ENCODE results near the gene USP17L24. TPM values are rescaled to one million over a fixed set of nuclear protein-coding genes. Genes with fewer than 3 reads are reported as not detected.
"Not testable (repeated sequence)": the region's sequence is repeated elsewhere in the genome, so short reads cannot be mapped to it uniquely, and the experiment has no call there.

The USP17L24 gene, protein sequence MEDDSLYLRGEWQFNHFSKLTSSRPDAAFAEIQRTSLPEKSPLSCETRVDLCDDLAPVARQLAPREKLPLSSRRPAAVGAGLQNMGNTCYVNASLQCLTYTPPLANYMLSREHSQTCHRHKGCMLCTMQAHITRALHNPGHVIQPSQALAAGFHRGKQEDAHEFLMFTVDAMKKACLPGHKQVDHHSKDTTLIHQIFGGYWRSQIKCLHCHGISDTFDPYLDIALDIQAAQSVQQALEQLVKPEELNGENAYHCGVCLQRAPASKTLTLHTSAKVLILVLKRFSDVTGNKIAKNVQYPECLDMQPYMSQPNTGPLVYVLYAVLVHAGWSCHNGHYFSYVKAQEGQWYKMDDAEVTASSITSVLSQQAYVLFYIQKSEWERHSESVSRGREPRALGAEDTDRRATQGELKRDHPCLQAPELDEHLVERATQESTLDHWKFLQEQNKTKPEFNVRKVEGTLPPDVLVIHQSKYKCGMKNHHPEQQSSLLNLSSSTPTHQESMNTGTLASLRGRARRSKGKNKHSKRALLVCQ
- total RNA-seq: not detected
- long read RNA-seq: 0 reads

DNA sequence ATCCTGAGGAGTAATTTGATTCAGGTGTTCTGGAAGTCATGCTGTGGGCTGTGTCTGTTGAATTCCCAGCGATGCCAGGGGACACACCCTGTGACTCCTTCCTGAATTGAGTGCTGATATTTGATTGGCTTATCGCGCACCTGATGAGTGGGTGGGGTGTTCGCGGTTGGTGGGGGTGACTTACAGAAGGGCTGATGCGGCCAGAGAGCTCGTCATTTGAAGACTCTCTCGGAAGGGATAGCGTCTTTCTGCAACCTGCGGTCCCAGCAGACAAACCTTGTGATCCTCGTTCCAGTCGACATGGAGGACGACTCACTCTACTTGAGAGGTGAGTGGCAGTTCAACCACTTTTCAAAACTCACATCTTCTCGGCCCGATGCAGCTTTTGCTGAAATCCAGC is at the start of gene USP17L24:
TSS of gene USP17L24 (plus strand) at position 301 of the 400 bp plus-strand sequence. CDS start at position 301, 0 bp downstream.
- intact Hi-C loops (cut with DNase I, micrococcal nuclease); DNase-seq; ATAC-seq: not testable (repeated sequence)

DNA sequence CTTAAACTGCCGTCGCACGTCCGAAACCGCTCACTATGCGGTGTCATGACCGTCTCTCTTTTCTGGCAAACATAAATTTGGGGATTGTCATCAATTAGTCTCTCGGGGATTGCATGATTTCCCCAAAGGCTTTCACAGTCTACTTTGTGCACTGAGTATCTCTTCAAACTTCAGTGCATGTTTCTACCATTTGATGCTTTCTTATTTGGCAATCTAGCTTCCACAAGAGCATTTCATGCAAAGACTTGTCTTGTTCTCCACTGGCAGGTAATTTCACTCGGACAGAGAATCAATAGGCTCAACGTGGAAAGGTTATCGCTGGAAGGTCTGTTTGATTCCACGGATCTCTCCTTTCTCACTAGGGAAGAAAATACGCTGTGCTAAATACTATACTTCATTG is 774 bp upstream of the USP17L24 start:
- ATAC-seq; intact Hi-C loops (cut with DNase I, micrococcal nuclease); DNase-seq: not testable (repeated sequence)

DNA sequence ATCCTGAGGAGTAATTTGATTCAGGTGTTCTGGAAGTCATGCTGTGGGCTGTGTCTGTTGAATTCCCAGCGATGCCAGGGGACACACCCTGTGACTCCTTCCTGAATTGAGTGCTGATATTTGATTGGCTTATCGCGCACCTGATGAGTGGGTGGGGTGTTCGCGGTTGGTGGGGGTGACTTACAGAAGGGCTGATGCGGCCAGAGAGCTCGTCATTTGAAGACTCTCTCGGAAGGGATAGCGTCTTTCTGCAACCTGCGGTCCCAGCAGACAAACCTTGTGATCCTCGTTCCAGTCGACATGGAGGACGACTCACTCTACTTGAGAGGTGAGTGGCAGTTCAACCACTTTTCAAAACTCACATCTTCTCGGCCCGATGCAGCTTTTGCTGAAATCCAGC is 4.6 kb downstream of the USP17L24 start, which contains the start of gene USP17L25:
TSS of gene USP17L25 (plus strand) at position 301 of the 400 bp plus-strand sequence. CDS start at position 301, 0 bp downstream.
- DNase-seq; intact Hi-C loops (cut with DNase I, micrococcal nuclease); ATAC-seq: not testable (repeated sequence)

DNA sequence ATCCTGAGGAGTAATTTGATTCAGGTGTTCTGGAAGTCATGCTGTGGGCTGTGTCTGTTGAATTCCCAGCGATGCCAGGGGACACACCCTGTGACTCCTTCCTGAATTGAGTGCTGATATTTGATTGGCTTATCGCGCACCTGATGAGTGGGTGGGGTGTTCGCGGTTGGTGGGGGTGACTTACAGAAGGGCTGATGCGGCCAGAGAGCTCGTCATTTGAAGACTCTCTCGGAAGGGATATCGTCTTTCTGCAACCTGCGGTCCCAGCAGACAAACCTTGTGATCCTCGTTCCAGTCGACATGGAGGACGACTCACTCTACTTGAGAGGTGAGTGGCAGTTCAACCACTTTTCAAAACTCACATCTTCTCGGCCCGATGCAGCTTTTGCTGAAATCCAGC is 9.4 kb downstream of the USP17L24 start, which contains the start of gene USP17L26:
TSS of gene USP17L26 (plus strand) at position 301 of the 400 bp plus-strand sequence. CDS start at position 301, 0 bp downstream.
- DNase-seq; intact Hi-C loops (cut with DNase I, micrococcal nuclease); ATAC-seq: not testable (repeated sequence)

DNA sequence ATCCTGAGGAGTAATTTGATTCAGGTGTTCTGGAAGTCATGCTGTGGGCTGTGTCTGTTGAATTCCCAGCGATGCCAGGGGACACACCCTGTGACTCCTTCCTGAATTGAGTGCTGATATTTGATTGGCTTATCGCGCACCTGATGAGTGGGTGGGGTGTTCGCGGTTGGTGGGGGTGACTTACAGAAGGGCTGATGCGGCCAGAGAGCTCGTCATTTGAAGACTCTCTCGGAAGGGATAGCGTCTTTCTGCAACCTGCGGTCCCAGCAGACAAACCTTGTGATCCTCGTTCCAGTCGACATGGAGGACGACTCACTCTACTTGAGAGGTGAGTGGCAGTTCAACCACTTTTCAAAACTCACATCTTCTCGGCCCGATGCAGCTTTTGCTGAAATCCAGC is 14.1 kb downstream of the USP17L24 start, which contains the start of gene USP17L5:
TSS of gene USP17L5 (plus strand) at position 301 of the 400 bp plus-strand sequence. CDS start at position 301, 0 bp downstream.
- ATAC-seq; intact Hi-C loops (cut with DNase I, micrococcal nuclease); DNase-seq: not testable (repeated sequence)

DNA sequence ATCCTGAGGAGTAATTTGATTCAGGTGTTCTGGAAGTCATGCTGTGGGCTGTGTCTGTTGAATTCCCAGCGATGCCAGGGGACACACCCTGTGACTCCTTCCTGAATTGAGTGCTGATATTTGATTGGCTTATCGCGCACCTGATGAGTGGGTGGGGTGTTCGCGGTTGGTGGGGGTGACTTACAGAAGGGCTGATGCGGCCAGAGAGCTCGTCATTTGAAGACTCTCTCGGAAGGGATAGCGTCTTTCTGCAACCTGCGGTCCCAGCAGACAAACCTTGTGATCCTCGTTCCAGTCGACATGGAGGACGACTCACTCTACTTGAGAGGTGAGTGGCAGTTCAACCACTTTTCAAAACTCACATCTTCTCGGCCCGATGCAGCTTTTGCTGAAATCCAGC is 18.9 kb downstream of the USP17L24 start, which contains the start of gene USP17L27:
TSS of gene USP17L27 (plus strand) at position 301 of the 400 bp plus-strand sequence. CDS start at position 301, 0 bp downstream.
- ATAC-seq; DNase-seq; intact Hi-C loops (cut with DNase I, micrococcal nuclease): not testable (repeated sequence)

DNA sequence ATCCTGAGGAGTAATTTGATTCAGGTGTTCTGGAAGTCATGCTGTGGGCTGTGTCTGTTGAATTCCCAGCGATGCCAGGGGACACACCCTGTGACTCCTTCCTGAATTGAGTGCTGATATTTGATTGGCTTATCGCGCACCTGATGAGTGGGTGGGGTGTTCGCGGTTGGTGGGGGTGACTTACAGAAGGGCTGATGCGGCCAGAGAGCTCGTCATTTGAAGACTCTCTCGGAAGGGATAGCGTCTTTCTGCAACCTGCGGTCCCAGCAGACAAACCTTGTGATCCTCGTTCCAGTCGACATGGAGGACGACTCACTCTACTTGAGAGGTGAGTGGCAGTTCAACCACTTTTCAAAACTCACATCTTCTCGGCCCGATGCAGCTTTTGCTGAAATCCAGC is 23.6 kb downstream of the USP17L24 start, which contains the start of gene USP17L28:
TSS of gene USP17L28 (plus strand) at position 301 of the 400 bp plus-strand sequence. CDS start at position 301, 0 bp downstream.
- DNase-seq; intact Hi-C loops (cut with DNase I, micrococcal nuclease); ATAC-seq: not testable (repeated sequence)

DNA sequence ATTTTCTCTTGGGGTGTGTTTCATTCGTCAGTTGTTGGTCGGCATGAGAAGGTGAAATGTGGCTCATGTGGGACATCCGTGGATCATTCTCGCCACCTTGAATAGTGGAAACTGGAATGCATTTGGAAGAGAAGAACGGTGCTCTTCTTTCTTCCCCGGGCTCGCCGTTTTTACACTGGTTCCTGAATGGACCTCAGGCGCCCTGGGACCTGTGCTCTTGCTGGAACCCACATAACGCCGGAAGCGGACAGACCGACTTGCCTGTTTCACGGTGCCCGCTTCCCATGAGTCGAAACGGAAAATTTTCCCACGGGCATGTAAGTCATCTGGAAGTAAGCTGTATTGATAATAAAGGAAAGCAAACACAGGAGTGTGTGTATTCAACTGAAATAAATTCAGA is 25.9 kb downstream of the USP17L24 start:
- DNase-seq; intact Hi-C loops (cut with DNase I, micrococcal nuclease); ATAC-seq: not testable (repeated sequence)

DNA sequence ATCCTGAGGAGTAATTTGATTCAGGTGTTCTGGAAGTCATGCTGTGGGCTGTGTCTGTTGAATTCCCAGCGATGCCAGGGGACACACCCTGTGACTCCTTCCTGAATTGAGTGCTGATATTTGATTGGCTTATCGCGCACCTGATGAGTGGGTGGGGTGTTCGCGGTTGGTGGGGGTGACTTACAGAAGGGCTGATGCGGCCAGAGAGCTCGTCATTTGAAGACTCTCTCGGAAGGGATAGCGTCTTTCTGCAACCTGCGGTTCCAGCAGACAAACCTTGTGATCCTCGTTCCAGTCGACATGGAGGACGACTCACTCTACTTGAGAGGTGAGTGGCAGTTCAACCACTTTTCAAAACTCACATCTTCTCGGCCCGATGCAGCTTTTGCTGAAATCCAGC is 28.4 kb downstream of the USP17L24 start, which contains the start of gene USP17L29:
TSS of gene USP17L29 (plus strand) at position 301 of the 400 bp plus-strand sequence. CDS start at position 301, 0 bp downstream.
- DNase-seq; intact Hi-C loops (cut with DNase I, micrococcal nuclease); ATAC-seq: not testable (repeated sequence)

DNA sequence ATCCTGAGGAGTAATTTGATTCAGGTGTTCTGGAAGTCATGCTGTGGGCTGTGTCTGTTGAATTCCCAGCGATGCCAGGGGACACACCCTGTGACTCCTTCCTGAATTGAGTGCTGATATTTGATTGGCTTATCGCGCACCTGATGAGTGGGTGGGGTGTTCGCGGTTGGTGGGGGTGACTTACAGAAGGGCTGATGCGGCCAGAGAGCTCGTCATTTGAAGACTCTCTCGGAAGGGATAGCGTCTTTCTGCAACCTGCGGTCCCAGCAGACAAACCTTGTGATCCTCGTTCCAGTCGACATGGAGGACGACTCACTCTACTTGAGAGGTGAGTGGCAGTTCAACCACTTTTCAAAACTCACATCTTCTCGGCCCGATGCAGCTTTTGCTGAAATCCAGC is 37.9 kb downstream of the USP17L24 start, which contains the start of gene USP17L30:
TSS of gene USP17L30 (plus strand) at position 301 of the 400 bp plus-strand sequence. CDS start at position 301, 0 bp downstream.
- intact Hi-C loops (cut with DNase I, micrococcal nuclease); ATAC-seq: not testable (repeated sequence)

More for the DNA sequence above, 37.9 kb downstream of the USP17L24 start, which contains the start of gene USP17L30:
- not testable (repeated sequence) for DNase-seq

Other genes starting within 250 kb of the USP17L24 start
- not detected for gene FAM90A26, start 154.8 kb upstream of the USP17L24 start, total RNA-seq
- gene USP17L10, start 114.5 kb upstream of the USP17L24 start, total RNA-seq: not detected
- gene USP17L11, start 109.8 kb upstream of the USP17L24 start, total RNA-seq: not detected
- not detected for gene USP17L12, start 105.0 kb upstream of the USP17L24 start, total RNA-seq
- not detected for gene USP17L13, start 100.3 kb upstream of the USP17L24 start, total RNA-seq
- not detected for gene USP17L15, start 90.8 kb upstream of the USP17L24 start, total RNA-seq
- gene USP17L17, start 81.3 kb upstream of the USP17L24 start, total RNA-seq: not detected
- not detected for gene USP17L18, start 76.5 kb upstream of the USP17L24 start, total RNA-seq
- gene USP17L19, start 71.8 kb upstream of the USP17L24 start, total RNA-seq: not detected
- not detected for gene USP17L20, start 67.0 kb upstream of the USP17L24 start, total RNA-seq
- not detected for gene USP17L21, start 62.3 kb upstream of the USP17L24 start, total RNA-seq
- not detected for gene USP17L22, start 57.5 kb upstream of the USP17L24 start, total RNA-seq
- not detected for gene USP17L25, start 4.7 kb downstream of the USP17L24 start, total RNA-seq
- gene USP17L26, start 9.5 kb downstream of the USP17L24 start, total RNA-seq: not detected
- gene USP17L5, start 14.2 kb downstream of the USP17L24 start, total RNA-seq: not detected
- not detected for gene USP17L27, start 19.0 kb downstream of the USP17L24 start, total RNA-seq
- not detected for gene USP17L28, start 23.7 kb downstream of the USP17L24 start, total RNA-seq
- gene USP17L29, start 28.5 kb downstream of the USP17L24 start, total RNA-seq: not detected
- gene USP17L30, start 38.0 kb downstream of the USP17L24 start, total RNA-seq: not detected
- gene DEFB131A, start 119.2 kb downstream of the USP17L24 start, total RNA-seq: not detected

All from left colon (tissue), 2 donors.